Ovary (tissue), 3 donors: ENCODE data around the gene COMMD10.

Experiments used
- CTCF ChIP-seq, 3 donors: fragments of 450-650 bp in 2 of 3; fragments of 200-600 bp in 1 of 3; IDR thresholded peaks; one replicate each; pipeline versions ENCODE4 v1.5.1 to v1.8.0; 2016 to 2022; ENCODE audit warnings: antibody characterized with exemption in 3 of 3, mild to moderate bottlenecking in 1 of 3
- EP300 ChIP-seq: sonication (generic); formaldehyde crosslinking; IDR thresholded peaks from one replicate; pipeline ENCODE4 v1.6.1; 2017; ENCODE audit warnings: antibody characterized with exemption
- donor health status: DM: no; HTN: no; CAD: no.

- no peak for TF ChIP-seq CTCF (IDR thresholded peaks at IDR 0.05)
- no peak for TF ChIP-seq EP300
Observed at GRCh38 chr5:116297296-116297814, 212.5 kb downstream of the COMMD10 start.
